ENCODE results near the gene ZFAND4.

DNA sequence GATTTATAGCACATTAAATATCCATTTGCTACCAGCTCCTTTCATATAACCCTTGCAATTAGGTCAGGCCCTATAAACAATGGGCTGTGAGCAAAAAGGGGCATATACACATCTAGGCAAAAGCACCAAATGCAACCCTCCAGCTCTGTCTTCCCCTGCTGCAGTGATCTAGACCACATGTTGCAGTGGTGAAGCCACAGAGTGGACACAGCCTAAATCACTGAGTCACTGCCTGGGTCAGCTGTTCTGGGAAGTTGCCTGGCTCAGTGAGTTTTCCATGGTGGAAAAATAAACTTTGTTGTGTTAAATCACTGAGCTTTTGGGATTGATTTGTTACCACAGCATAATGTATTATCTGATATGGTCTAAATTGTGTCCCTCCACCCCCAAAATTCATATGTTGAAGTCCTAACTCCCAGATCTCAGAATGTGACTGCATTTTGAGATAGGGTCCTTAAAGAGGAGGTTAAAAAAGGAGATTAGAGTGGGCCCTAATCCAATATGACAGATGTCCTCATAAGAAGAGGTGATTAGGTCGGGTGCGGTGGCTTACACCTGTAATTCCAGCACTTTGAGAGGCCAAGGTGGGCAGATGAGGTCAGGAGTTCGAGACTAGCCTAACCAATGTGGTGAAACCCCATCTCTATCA lies 70.4 kb downstream of the ZFAND4 start:
- TF ChIP-seq POLR2A (IDR thresholded peaks at IDR 0.05; ENCODE audit: low read length) = no peak
- TF ChIP-seq GATA1 (IDR thresholded peaks at IDR 0.05; ENCODE audit: low read depth, low read length) = no peak

All from erythroblast (primary cell).